ENCODE data around the gene RABEP1. TPM values are rescaled to one million over a fixed set of nuclear protein-coding genes. Genes with fewer than 3 reads are reported as not detected.
A peak's percentile ranks its signal among the peaks of the same experiment; 100 is the strongest.

The RABEP1 gene
- total RNA-seq, 1 experiment from 2014 or later: 71.3 TPM

GRCh38 chr17:5330981-5331380, 48.9 kb downstream of the RABEP1 start:
- TF ChIP-seq EZH2 (IDR thresholded peaks at IDR 0.05; ENCODE audit: borderline replicate concordance, low read depth, low read length, poor library complexity, severe bottlenecking): no peak
- no peak for TF ChIP-seq CTCF (conservative IDR thresholded peaks at IDR 0.05; ENCODE audit: low read depth, low read length)
- H3K36me3 ChIP-seq (ENCODE audit: insufficient read depth, low read length, poor library complexity, severe bottlenecking): peaks cover 15% of the 10 kb centered on the region
- CTCF ChIA-PET: no interaction called here
- H3K4me1 ChIP-seq (ENCODE audit: insufficient read depth, low read length, poor library complexity, severe bottlenecking): no peaks in the 10 kb centered on the region
- no peak overlapping the region for H3K27ac ChIP-seq (ENCODE audit: low read depth, low read length, poor library complexity, severe bottlenecking)
- no TSS peak for BruUV-seq (replicated peaks)
- peak; percentile 39 for DNase-seq (ENCODE audit: low spot score)
- no peaks in the 10 kb centered on the region for H3K9me3 ChIP-seq (ENCODE audit: low read depth, low read length, poor library complexity, severe bottlenecking)
- H3K27me3 ChIP-seq (replicated peaks; ENCODE audit: insufficient read depth, low read depth, low read length, poor library complexity): no peaks in the 10 kb centered on the region
- H3K4me3 ChIP-seq (ENCODE audit: low read depth, low read length, poor library complexity, severe bottlenecking): no peak overlapping the region
- POLR2A ChIA-PET (ENCODE audit: low non-redundant PET): no interaction called here
- intact Hi-C loops (cut with micrococcal nuclease; ENCODE audit: unreplicated experiment): no loop called here

DNA sequence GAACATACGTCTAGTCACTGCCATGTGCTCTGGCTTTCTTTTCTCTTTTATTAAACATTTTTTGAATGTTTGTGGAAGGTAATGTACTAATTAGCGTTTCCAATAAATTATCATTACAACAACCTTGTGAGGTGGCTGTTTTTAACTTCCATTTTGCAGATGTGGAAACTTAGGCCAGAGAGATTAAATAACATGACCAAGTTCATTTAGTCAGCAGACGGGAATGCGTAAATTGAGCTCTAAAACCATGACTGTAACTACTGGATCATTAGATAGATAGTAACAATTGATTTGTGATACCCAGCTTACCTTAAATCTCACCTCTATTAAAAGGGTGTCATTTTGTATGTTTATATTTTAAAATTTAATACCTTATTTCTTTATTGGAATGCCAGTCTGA, 49.4 kb downstream of the RABEP1 start:
- no peaks in the 10 kb centered on the region for H3K9me3 ChIP-seq (ENCODE audit: low read depth, low read length, poor library complexity, severe bottlenecking)
- POLR2A ChIA-PET (ENCODE audit: low non-redundant PET): interaction anchor here (0.7 kb wide), 1 partner anchor 834 kb away, joined by 3 read pairs; no protein-coding TSS in a partner anchor
- peak; percentile 3 for DNase-seq (ENCODE audit: low spot score)
- no peaks in the 10 kb centered on the region for H3K4me1 ChIP-seq (ENCODE audit: insufficient read depth, low read length, poor library complexity, severe bottlenecking)
- intact Hi-C loops (cut with micrococcal nuclease; ENCODE audit: unreplicated experiment): no loop called here
- TF ChIP-seq CTCF (conservative IDR thresholded peaks at IDR 0.05; ENCODE audit: low read depth, low read length) (no peak), EZH2 (IDR thresholded peaks at IDR 0.05; ENCODE audit: borderline replicate concordance, low read depth, low read length, poor library complexity, severe bottlenecking) (no peak)
- H3K4me3 ChIP-seq (ENCODE audit: low read depth, low read length, poor library complexity, severe bottlenecking): no peak overlapping the region
- CTCF ChIA-PET: no interaction called here
- no peak overlapping the region for H3K27ac ChIP-seq (ENCODE audit: low read depth, low read length, poor library complexity, severe bottlenecking)
- BruUV-seq (replicated peaks): no TSS peak
- no peaks in the 10 kb centered on the region for H3K27me3 ChIP-seq (replicated peaks; ENCODE audit: insufficient read depth, low read depth, low read length, poor library complexity)
- peaks cover 15% of the 10 kb centered on the region for H3K36me3 ChIP-seq (ENCODE audit: insufficient read depth, low read length, poor library complexity, severe bottlenecking)

- ChIA-PET CTCF (no interaction called here), POLR2A (ENCODE audit: low non-redundant PET) (no interaction called here)
- H3K9me3 ChIP-seq (ENCODE audit: low read depth, low read length, poor library complexity, severe bottlenecking): no peaks in the 10 kb centered on the region
- no peaks in the 10 kb centered on the region for H3K4me1 ChIP-seq (ENCODE audit: insufficient read depth, low read length, poor library complexity, severe bottlenecking)
- H3K27me3 ChIP-seq (replicated peaks; ENCODE audit: insufficient read depth, low read depth, low read length, poor library complexity): no peaks in the 10 kb centered on the region
- no peak overlapping the region for H3K27ac ChIP-seq (ENCODE audit: low read depth, low read length, poor library complexity, severe bottlenecking)
- DNase-seq (ENCODE audit: low spot score): no peak
- TF ChIP-seq CTCF (conservative IDR thresholded peaks at IDR 0.05; ENCODE audit: low read depth, low read length) (no peak), EZH2 (IDR thresholded peaks at IDR 0.05; ENCODE audit: borderline replicate concordance, low read depth, low read length, poor library complexity, severe bottlenecking) (no peak)
- no peaks in the 10 kb centered on the region for H3K36me3 ChIP-seq (ENCODE audit: insufficient read depth, low read length, poor library complexity, severe bottlenecking)
- BruUV-seq (replicated peaks): no TSS peak
- intact Hi-C loops (cut with micrococcal nuclease; ENCODE audit: unreplicated experiment): no loop called here
- no peak overlapping the region for H3K4me3 ChIP-seq (ENCODE audit: low read depth, low read length, poor library complexity, severe bottlenecking)
Observed at GRCh38 chr17:5344914-5345313, 62.8 kb downstream of the RABEP1 start.

All from A673 (cell line).